GM12878 (cell line): ENCODE measurements around the gene GRAMD1B. TPM values are rescaled to one million over a fixed set of nuclear protein-coding genes. Genes with fewer than 3 reads are reported as not detected.

Source experiments
- ATAC-seq: fragments of 200-7000 bp; cut with Tn5 transposase; 3 replicates; pipeline ENCODE4 v1.9.1; 2020; ENCODE audit warnings: mild to moderate bottlenecking, moderate library complexity
- BruUV-seq: library from RNA; stranded (reverse); fragments of 400-500 nt; replicated peaks from 2 replicates; lab custom pipeline; 2021; lab: Mats Ljungman, UMichigan
- CTCF ChIA-PET: fragments of 300-600 bp; sonication (Branson Sonifier 250); formaldehyde crosslinking; extraction: SDS; loops from one replicate; lab custom pipeline; 2021; ENCODE audit warnings: inconsistent platforms; lab: Yijun Ruan, JAX
- POLR2A ChIA-PET: fragments of 350-600 bp; formaldehyde crosslinking; extraction: SDS; loops from one replicate; lab custom pipeline; 2021; ENCODE audit warnings: inconsistent platforms; lab: Charles Lee
- RAD21 ChIA-PET: fragments of 300-600 bp; sonication (Branson Sonifier 250); formaldehyde crosslinking; loops from one replicate; lab custom pipeline; 2023; ENCODE audit warnings: antibody characterized with exemption; ENCODE audit not compliant: unreplicated experiment; lab: Charles Lee
- SMC1A ChIA-PET: fragments of 300-600 bp; sonication (Branson Sonifier 250); formaldehyde crosslinking; loops from one replicate; lab custom pipeline; 2023; ENCODE audit not compliant: unreplicated experiment, uncharacterized antibody; lab: Charles Lee
- DNase-seq: peaks from one replicate; pipeline ENCODE4 v3.0.0-alpha.2; 2011; ENCODE audit warnings: low read depth, low spot score
- FAIRE-seq: peaks from 3 replicates; lab custom pipeline; 2011; peaks lifted over from hg19 to GRCh38; lab: Jason Lieb, UNC
- H2AFZ ChIP-seq: 2 replicates; pipeline ENCODE4 v1.6.0; 2011; ENCODE audit warnings: low read depth, low read length, control low read depth; ENCODE audit not compliant: control insufficient read depth
- H3K27ac ChIP-seq: 2 replicates; pipeline ENCODE4 v1.5.1; 2011; ENCODE audit warnings: control low read depth; ENCODE audit not compliant: control insufficient read depth, insufficient read depth
- H3K27me3 ChIP-seq, 2 experiments: replicated peaks in 1 of 2; 2 replicates each; pipeline versions ENCODE4 v1.6.0 to v1.6.1; 2011; ENCODE audit warnings: low read length in 1 of 2; ENCODE audit not compliant: control insufficient read depth in 2 of 2, insufficient read depth in 2 of 2
- H3K36me3 ChIP-seq, 2 experiments: 2 replicates each; pipeline ENCODE4 v1.5.1; 2011; ENCODE audit warnings: low read length in 1 of 2; ENCODE audit not compliant: control insufficient read depth in 2 of 2, insufficient read depth in 2 of 2
- H3K4me1 ChIP-seq: 2 replicates; pipeline ENCODE4 v1.6.1; 2011; ENCODE audit warnings: mild to moderate bottlenecking, low read length, moderate library complexity, mixed read lengths; ENCODE audit not compliant: control insufficient read depth, insufficient read depth
- H3K4me2 ChIP-seq: 2 replicates; pipeline ENCODE4 v1.6.0; 2011; ENCODE audit warnings: control low read depth; ENCODE audit not compliant: control insufficient read depth, insufficient read depth
- H3K4me3 ChIP-seq: fragments of 200-600 bp; sonication (generic); 2 replicates; pipeline ENCODE4 v1.5.1; 2016
- H3K79me2 ChIP-seq: 2 replicates; pipeline ENCODE4 v1.6.0; 2011; ENCODE audit warnings: low read length; ENCODE audit not compliant: control insufficient read depth, insufficient read depth
- H3K9ac ChIP-seq: 2 replicates; pipeline ENCODE4 v1.8.0; 2011; ENCODE audit warnings: low read length, control low read depth, mixed read lengths; ENCODE audit not compliant: control insufficient read depth, insufficient read depth
- H3K9me3 ChIP-seq: replicated peaks from 3 replicates; pipeline ENCODE4 v1.5.1; 2011; ENCODE audit warnings: mild to moderate bottlenecking, low read length; ENCODE audit not compliant: control insufficient read depth, insufficient read depth
- H4K20me1 ChIP-seq: 2 replicates; pipeline ENCODE4 v1.6.0; 2011; ENCODE audit not compliant: control insufficient read depth, insufficient read depth
- SRF ChIP-seq, 2 experiments: IDR thresholded peaks; 2 replicates each; pipeline ENCODE4 v1.6.1; 2011; ENCODE audit warnings: low read depth in 2 of 2, low read length in 2 of 2, mild to moderate bottlenecking in 1 of 2, moderate library complexity in 1 of 2
- ZNF24 ChIP-seq: fragments of 450-650 bp; IDR thresholded peaks from 2 replicates; pipeline ENCODE4 v1.6.1; 2017; ENCODE audit warnings: antibody characterized with exemption, mild to moderate bottlenecking
- WGBS: methylation state at CpG from one replicate; pipeline ENCODE4 v1.1.6; 2016; ENCODE audit warnings: low lambda C conversion rate; ENCODE audit not compliant: insufficient replicate concordance, insufficient coverage; ENCODE audit errors: missing lambda C conversion rate; 5-methylcytosine and 5-hydroxymethylcytosine counted together
- in situ Hi-C: fragments of 300-500 bp; cut with MboI; formaldehyde crosslinking; loops from 9 replicates; pipeline ENCODE4 v1.14.3; 2018; ENCODE audit warnings: mixed read lengths
- intact Hi-C: fragments of 100-400 bp; cut with micrococcal nuclease; formaldehyde crosslinking; loops from one replicate; pipeline ENCODE4 v1.14.2; 2022; ENCODE audit not compliant: unreplicated experiment
- polyA plus RNA-seq, 11 experiments: library from polyadenylated mRNA; depleted of rRNA in 4 of 11; unstranded in 6 of 11; stranded (reverse) in 5 of 11; fragments of >200 nt; fragmentation: Nextera tagmentation in 4 of 11; fragmentation: Illumina TruSeq in 1 of 11; extraction: Ambion mirVana in 4 of 11; extraction: Trizol in 1 of 11; gene quantifications; 1 replicate in 1 of 11; 2 replicates in 10 of 11; pipeline versions ENCODE4 v1.2.1 to v1.2.3, GENCODE V29; 2011 to 2016; ENCODE audit warnings: inconsistent platforms in 2 of 11, missing spikeins in 2 of 11, low read depth in 1 of 11
- total RNA-seq, 4 experiments: library from RNA; depleted of rRNA in 3 of 4; stranded (reverse); fragments of >200 nt in 3 of 4; fragmentation: Illumina TruSeq in 1 of 4; extraction: Trizol in 1 of 4; gene quantifications; 2 replicates each; pipeline versions ENCODE4 v1.2.1 to v1.2.3, GENCODE V29; 2013 to 2021
- TF ChIP-seq, protein P1 (sequence below): IDR thresholded peaks from 2 replicates; pipeline ENCODE4 v1.6.1; 2011; ENCODE audit warnings: mild to moderate bottlenecking, low read depth, low read length, moderate library complexity; ENCODE audit not compliant: insufficient replicate concordance
- TF ChIP-seq, protein P2 (sequence below): fragments of 450-650 bp; formaldehyde crosslinking; IDR thresholded peaks from 2 replicates; pipeline ENCODE4 v1.4.0; 2020; ENCODE audit warnings: mild to moderate bottlenecking, moderate library complexity
- TF ChIP-seq, protein P3 (sequence below): fragments of 450-650 bp; IDR thresholded peaks from 2 replicates; pipeline ENCODE4 v1.6.1; 2017; ENCODE audit warnings: mild to moderate bottlenecking

Gene GRAMD1B
- total and polyA plus RNA-seq, 10 of the 15 experiments (the other 5 are each of a cell fraction or from before 2014, with no cell fraction given), result 1.9 to 49.1 (median 26.9) TPM

DNA sequence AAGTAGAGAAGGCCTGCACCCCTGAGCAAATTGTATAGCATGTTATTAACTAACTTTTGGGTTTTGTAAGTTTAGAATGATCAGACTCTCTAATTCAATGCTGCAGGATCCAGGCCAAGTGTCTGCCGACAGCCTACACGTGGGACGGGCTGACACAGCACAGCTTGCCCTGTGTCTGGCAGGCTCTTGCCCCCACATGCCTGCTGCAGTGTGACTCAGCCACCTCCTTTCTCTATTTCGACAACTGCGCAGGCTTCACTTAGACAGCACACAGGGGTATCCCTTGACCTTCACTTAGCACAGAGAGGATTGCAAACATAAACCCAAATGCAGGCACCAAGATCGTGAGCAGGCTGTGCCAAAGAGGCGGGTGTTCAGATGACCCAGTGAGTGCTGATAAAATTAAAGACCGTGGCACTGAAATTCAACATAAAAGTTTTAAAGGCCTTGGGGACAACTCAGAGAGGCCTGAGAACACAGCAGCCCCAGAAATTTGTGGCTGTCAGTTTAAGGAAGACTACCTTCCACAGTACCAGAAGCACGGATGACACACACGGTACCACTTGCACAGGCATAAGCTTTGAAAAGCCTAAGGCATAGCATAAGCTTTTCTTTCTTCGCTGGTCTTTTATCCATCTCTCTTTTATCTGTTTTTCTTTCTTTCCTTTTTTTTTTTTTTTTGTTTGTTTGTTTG lies 186.6 kb downstream of the GRAMD1B start:
- TF ChIP-seq ZNF24 (no peak), SRF (IDR thresholded peaks at IDR 0.05; ENCODE audit: low read depth in 2 of 2, low read length in 2 of 2) (no peak)
- TF ChIP-seq, protein P1, sequence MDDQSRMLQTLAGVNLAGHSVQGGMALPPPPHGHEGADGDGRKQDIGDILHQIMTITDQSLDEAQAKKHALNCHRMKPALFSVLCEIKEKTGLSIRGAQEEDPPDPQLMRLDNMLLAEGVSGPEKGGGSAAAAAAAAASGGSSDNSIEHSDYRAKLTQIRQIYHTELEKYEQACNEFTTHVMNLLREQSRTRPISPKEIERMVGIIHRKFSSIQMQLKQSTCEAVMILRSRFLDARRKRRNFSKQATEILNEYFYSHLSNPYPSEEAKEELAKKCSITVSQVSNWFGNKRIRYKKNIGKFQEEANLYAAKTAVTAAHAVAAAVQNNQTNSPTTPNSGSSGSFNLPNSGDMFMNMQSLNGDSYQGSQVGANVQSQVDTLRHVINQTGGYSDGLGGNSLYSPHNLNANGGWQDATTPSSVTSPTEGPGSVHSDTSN, result no peak
- TF ChIP-seq, protein P2, sequence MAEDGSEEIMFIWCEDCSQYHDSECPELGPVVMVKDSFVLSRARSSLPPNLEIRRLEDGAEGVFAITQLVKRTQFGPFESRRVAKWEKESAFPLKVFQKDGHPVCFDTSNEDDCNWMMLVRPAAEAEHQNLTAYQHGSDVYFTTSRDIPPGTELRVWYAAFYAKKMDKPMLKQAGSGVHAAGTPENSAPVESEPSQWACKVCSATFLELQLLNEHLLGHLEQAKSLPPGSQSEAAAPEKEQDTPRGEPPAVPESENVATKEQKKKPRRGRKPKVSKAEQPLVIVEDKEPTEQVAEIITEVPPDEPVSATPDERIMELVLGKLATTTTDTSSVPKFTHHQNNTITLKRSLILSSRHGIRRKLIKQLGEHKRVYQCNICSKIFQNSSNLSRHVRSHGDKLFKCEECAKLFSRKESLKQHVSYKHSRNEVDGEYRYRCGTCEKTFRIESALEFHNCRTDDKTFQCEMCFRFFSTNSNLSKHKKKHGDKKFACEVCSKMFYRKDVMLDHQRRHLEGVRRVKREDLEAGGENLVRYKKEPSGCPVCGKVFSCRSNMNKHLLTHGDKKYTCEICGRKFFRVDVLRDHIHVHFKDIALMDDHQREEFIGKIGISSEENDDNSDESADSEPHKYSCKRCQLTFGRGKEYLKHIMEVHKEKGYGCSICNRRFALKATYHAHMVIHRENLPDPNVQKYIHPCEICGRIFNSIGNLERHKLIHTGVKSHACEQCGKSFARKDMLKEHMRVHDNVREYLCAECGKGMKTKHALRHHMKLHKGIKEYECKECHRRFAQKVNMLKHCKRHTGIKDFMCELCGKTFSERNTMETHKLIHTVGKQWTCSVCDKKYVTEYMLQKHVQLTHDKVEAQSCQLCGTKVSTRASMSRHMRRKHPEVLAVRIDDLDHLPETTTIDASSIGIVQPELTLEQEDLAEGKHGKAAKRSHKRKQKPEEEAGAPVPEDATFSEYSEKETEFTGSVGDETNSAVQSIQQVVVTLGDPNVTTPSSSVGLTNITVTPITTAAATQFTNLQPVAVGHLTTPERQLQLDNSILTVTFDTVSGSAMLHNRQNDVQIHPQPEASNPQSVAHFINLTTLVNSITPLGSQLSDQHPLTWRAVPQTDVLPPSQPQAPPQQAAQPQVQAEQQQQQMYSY (CRISPR knock-in tag), result no peak
- TF ChIP-seq, protein P3, sequence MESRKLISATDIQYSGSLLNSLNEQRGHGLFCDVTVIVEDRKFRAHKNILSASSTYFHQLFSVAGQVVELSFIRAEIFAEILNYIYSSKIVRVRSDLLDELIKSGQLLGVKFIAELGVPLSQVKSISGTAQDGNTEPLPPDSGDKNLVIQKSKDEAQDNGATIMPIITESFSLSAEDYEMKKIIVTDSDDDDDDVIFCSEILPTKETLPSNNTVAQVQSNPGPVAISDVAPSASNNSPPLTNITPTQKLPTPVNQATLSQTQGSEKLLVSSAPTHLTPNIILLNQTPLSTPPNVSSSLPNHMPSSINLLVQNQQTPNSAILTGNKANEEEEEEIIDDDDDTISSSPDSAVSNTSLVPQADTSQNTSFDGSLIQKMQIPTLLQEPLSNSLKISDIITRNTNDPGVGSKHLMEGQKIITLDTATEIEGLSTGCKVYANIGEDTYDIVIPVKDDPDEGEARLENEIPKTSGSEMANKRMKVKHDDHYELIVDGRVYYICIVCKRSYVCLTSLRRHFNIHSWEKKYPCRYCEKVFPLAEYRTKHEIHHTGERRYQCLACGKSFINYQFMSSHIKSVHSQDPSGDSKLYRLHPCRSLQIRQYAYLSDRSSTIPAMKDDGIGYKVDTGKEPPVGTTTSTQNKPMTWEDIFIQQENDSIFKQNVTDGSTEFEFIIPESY, result no peak
- ChIA-PET CTCF (interaction anchor here (1.0 to 1.1 kb wide), 2 partner anchors 14 to 36 kb away, joined by 3 read pairs; no protein-coding TSS in a partner anchor), RAD21 (no interaction called here), POLR2A (interaction anchor here (0.6 kb wide), 1 partner anchor 83 kb away, joined by 3 read pairs; no protein-coding TSS in a partner anchor), SMC1A (no interaction called here)
- Histone ChIP-seq H2AFZ (no peak overlapping the region), H3K27me3 (no peaks in the 10 kb centered on the region), H3K4me3 (no peak overlapping the region), H3K4me2 (no peak overlapping the region), H3K79me2 (no peaks in the 10 kb centered on the region), H3K9ac (no peak overlapping the region), H3K36me3 (peaks cover 8 to 11% of the 10 kb centered on the region in 2 experiments; a peak in 3 of 4 replicates), H4K20me1 (no peaks in the 10 kb centered on the region), H3K27ac (no peak overlapping the region), H3K4me1 (no peaks in the 10 kb centered on the region), H3K9me3 (no peaks in the 10 kb centered on the region)
- no peak for FAIRE-seq
- intact Hi-C loops, result no loop called here
- 76% methylated on average over 11 of the region's 11 CpGs for WGBS
- no peak for DNase-seq
- ATAC-seq, result no peak
- in situ Hi-C loops, result no loop called here
- BruUV-seq, result no TSS peak
